Liver (tissue), 9 donors: ENCODE measurements around the gene SNAI1. TPM values are rescaled to one million over a fixed set of nuclear protein-coding genes. Genes with fewer than 3 reads are reported as not detected.

Source experiments
- DNase-seq: peaks from one replicate; pipeline ENCODE4 v3.0.0-alpha.2; 2017; ENCODE audit warnings: low spot score
- H3K27ac ChIP-seq, 2 donors: one replicate each; pipeline ENCODE4 v1.7.0; 2013; ENCODE audit warnings: inconsistent platforms in 2 of 2, low read length in 2 of 2, control low read depth in 1 of 2, low read depth in 1 of 2, mild to moderate bottlenecking in 1 of 2
- H3K27me3 ChIP-seq, 4 donors: one replicate each; pipeline versions ENCODE4 v1.6.1 to v1.7.0; 2013; ENCODE audit warnings: low read length in 3 of 4, inconsistent platforms in 1 of 4, mild to moderate bottlenecking in 1 of 4, moderate library complexity in 1 of 4; ENCODE audit not compliant: control insufficient read depth in 4 of 4, insufficient read depth in 4 of 4
- H3K36me3 ChIP-seq, 4 donors: one replicate each; pipeline versions ENCODE4 v1.6.1 to v1.7.0; 2013; ENCODE audit warnings: low read length in 3 of 4, mild to moderate bottlenecking in 3 of 4, low read depth in 1 of 4, moderate library complexity in 1 of 4; ENCODE audit not compliant: control insufficient read depth in 4 of 4, insufficient read depth in 3 of 4
- H3K4me1 ChIP-seq, 4 donors: one replicate each; pipeline versions ENCODE4 v1.6.1 to v1.7.0; 2013; ENCODE audit warnings: low read length in 3 of 4, mild to moderate bottlenecking in 3 of 4, moderate library complexity in 1 of 4; ENCODE audit not compliant: control insufficient read depth in 4 of 4, insufficient read depth in 4 of 4
- H3K4me3 ChIP-seq, 3 donors: one replicate each; pipeline versions ENCODE4 v1.6.1 to v1.7.0; 2013; ENCODE audit warnings: low read length in 3 of 3, control low read depth in 1 of 3, low read depth in 1 of 3, mild to moderate bottlenecking in 1 of 3
- H3K9ac ChIP-seq, 2 donors: one replicate each; pipeline ENCODE4 v1.7.0; 2013; ENCODE audit warnings: low read length in 2 of 2, mild to moderate bottlenecking in 2 of 2, moderate library complexity in 2 of 2, control low read depth in 1 of 2, low read depth in 1 of 2
- H3K9me3 ChIP-seq, 4 donors: one replicate each; pipeline versions ENCODE4 v1.6.1 to v1.7.0; 2013; ENCODE audit warnings: low read length in 3 of 4; ENCODE audit not compliant: control insufficient read depth in 4 of 4
- ATF3 ChIP-seq: IDR thresholded peaks from 2 replicates; pipeline ENCODE4 v1.6.1; 2016; ENCODE audit warnings: antibody characterized with exemption
- CTCF ChIP-seq: fragments of 150-350 bp; IDR thresholded peaks from 2 replicates; pipeline ENCODE4 v1.5.1; 2017; ENCODE audit warnings: improper control_type of control experiment, low read depth, low read length; ENCODE audit not compliant: missing input control
- EGR1 ChIP-seq, 2 donors: IDR thresholded peaks; 2 replicates each; pipeline ENCODE4 v1.6.1; 2016 to 2018; ENCODE audit warnings: antibody characterized with exemption in 2 of 2, low read depth in 2 of 2
- FOXA1 ChIP-seq: IDR thresholded peaks from 2 replicates; pipeline ENCODE4 v1.6.1; 2016; ENCODE audit warnings: antibody characterized with exemption
- FOXA2 ChIP-seq: IDR thresholded peaks from 2 replicates; pipeline ENCODE4 v1.6.1; 2016; ENCODE audit warnings: antibody characterized with exemption
- GABPA ChIP-seq, 2 donors: IDR thresholded peaks in 1 of 2; conservative IDR thresholded peaks in 1 of 2; 2 replicates each; pipeline ENCODE4 v1.6.1; 2016; ENCODE audit warnings: antibody characterized with exemption in 2 of 2, mild to moderate bottlenecking in 1 of 2, moderate library complexity in 1 of 2
- HNF4A ChIP-seq, 2 donors: conservative IDR thresholded peaks; 2 replicates each; pipeline ENCODE4 v1.6.1; 2016; ENCODE audit warnings: antibody characterized with exemption in 2 of 2, mild to moderate bottlenecking in 2 of 2
- HNF4G ChIP-seq: IDR thresholded peaks from 2 replicates; pipeline ENCODE4 v1.6.1; 2016; ENCODE audit warnings: antibody characterized with exemption
- JUND ChIP-seq, 2 donors: IDR thresholded peaks; 2 replicates each; pipeline ENCODE4 v1.6.1; 2016; ENCODE audit warnings: antibody characterized with exemption in 2 of 2
- MAX ChIP-seq: IDR thresholded peaks from 2 replicates; pipeline ENCODE4 v1.6.1; 2016; ENCODE audit warnings: antibody characterized with exemption
- NR2F2 ChIP-seq: IDR thresholded peaks from 2 replicates; pipeline ENCODE4 v1.6.1; 2016; ENCODE audit warnings: antibody characterized with exemption
- RAD21 ChIP-seq, 2 donors: IDR thresholded peaks; 2 replicates each; pipeline ENCODE4 v1.6.1; 2016; ENCODE audit warnings: antibody characterized with exemption in 2 of 2, mild to moderate bottlenecking in 2 of 2
- REST ChIP-seq: IDR thresholded peaks from 2 replicates; pipeline ENCODE4 v1.6.1; 2016; ENCODE audit warnings: antibody characterized with exemption, mild to moderate bottlenecking
- RXRA ChIP-seq, 2 donors: IDR thresholded peaks; 2 replicates each; pipeline ENCODE4 v1.6.1; 2017 to 2018; ENCODE audit warnings: antibody characterized with exemption in 2 of 2, mild to moderate bottlenecking in 1 of 2
- SP1 ChIP-seq: IDR thresholded peaks from 2 replicates; pipeline ENCODE4 v1.6.1; 2018; ENCODE audit warnings: antibody characterized with exemption, mild to moderate bottlenecking
- TAF1 ChIP-seq: conservative IDR thresholded peaks from 2 replicates; pipeline ENCODE4 v1.6.1; 2016; ENCODE audit warnings: antibody characterized with exemption, mild to moderate bottlenecking
- YY1 ChIP-seq: IDR thresholded peaks from 2 replicates; pipeline ENCODE4 v1.6.1; 2016; ENCODE audit warnings: antibody characterized with exemption, mild to moderate bottlenecking
- ZBTB33 ChIP-seq: IDR thresholded peaks from 2 replicates; pipeline ENCODE4 v1.6.1; 2016; ENCODE audit warnings: antibody characterized with exemption
- WGBS: extraction: QIAGEN DNeasy Blood & Tissue Kit; methylation state at CpG from one replicate; pipeline ENCODE4 v1.1.7; 2013; 5-methylcytosine and 5-hydroxymethylcytosine counted together
- polyA plus RNA-seq, 2 donors: library from polyadenylated mRNA; stranded (reverse) in 1 of 2; unstranded in 1 of 2; fragments of 200-250 nt in 1 of 2; fragments of >200 nt in 1 of 2; fragmentation: Nextera tagmentation in 1 of 2; extraction: Ambion mirVana in 1 of 2; gene quantifications; one replicate each; pipeline versions ENCODE4 v1.2.1 to v1.2.3, GENCODE V29; 2013 to 2015
- total RNA-seq, 2 donors: library from RNA; depleted of rRNA; stranded (reverse); fragments of >200 nt; gene quantifications; one replicate each; pipeline ENCODE4 v1.2.3, GENCODE V29; 2014
- donor health status: healthy.
- donor health status: healthy.
- donor health status: healthy.
- donor health status: healthy.
- donor health status: healthy.

Gene SNAI1
- total and polyA plus RNA-seq, 4 donors: 0.28 to 3.4 (median 0.60) TPM

GRCh38 chr20:50017160-50017559 is 34.4 kb downstream of the SNAI1 start:
- TF ChIP-seq CTCF (no peak), REST (no peak), NR2F2 (no peak), EGR1 (IDR thresholded peaks at IDR 0.05; ENCODE audit: low read depth in 2 of 2) (no peak), ZBTB33 (no peak), SP1 (no peak), RAD21 (IDR thresholded peaks at IDR 0.05) (no peak), FOXA1 (no peak), HNF4G (no peak), RXRA (IDR thresholded peaks at IDR 0.05) (no peak), MAX (no peak), ATF3 (no peak), FOXA2 (no peak), HNF4A (conservative IDR thresholded peaks at IDR 0.05) (no peak), YY1 (no peak), TAF1 (no peak), JUND (IDR thresholded peaks at IDR 0.05) (no peak), GABPA (IDR thresholded peaks at IDR 0.05 in 1 of 2, conservative IDR thresholded peaks at IDR 0.05 in 1 of 2) (no peak)
- no peak overlapping the region for H3K27ac ChIP-seq

More at GRCh38 chr20:50017160-50017559, 34.4 kb downstream of the SNAI1 start:
- WGBS: 83% methylated on average over 5 of the region's 5 CpGs
- Histone ChIP-seq H3K4me3 (no peak overlapping the region), H3K9me3 (no peaks in the 10 kb centered on the region), H3K4me1 (no peaks in the 10 kb centered on the region), H3K9ac (no peak overlapping the region), H3K36me3 (no peaks in the 10 kb centered on the region), H3K27me3 (no peaks in the 10 kb centered on the region)
- DNase-seq: no peak
